K562 (cell line): ENCODE data around the gene PHPT1. TPM values are rescaled to one million over a fixed set of nuclear protein-coding genes. Genes with fewer than 3 reads are reported as not detected.

ENCODE experiments used
- ARNT ChIP-seq, 2 experiments: fragments of 450-650 bp; IDR thresholded peaks; 2 replicates each; pipeline ENCODE4 v1.6.1; 2016; ENCODE audit warnings: mild to moderate bottlenecking in 1 of 2
- ASH1L ChIP-seq: fragments of 450-650 bp; IDR thresholded peaks from 2 replicates; pipeline ENCODE4 v1.6.1; 2018; ENCODE audit warnings: borderline replicate concordance, mild to moderate bottlenecking, low read depth; ENCODE audit not compliant: partially characterized antibody
- CBX5 ChIP-seq: IDR thresholded peaks from 2 replicates; pipeline ENCODE4 v1.6.1; 2014; ENCODE audit warnings: low read depth, borderline replicate concordance
- CEBPG ChIP-seq, 3 experiments: fragments of 200-800 bp in 1 of 3; sonication (Bioruptor generic) in 1 of 3; sonication (generic) in 1 of 3; formaldehyde crosslinking in 1 of 3; IDR thresholded peaks in 2 of 3; conservative IDR thresholded peaks in 1 of 3; 2 replicates each; pipeline versions ENCODE4 v1.6.1 to v1.8.0; 2016 to 2022; ENCODE audit warnings: missing compliant biosample characterization in 2 of 3, missing genetic modification characterization in 2 of 3, mild to moderate bottlenecking in 1 of 3, missing genetic modification reagents in 1 of 3
- CREB1 ChIP-seq, 2 experiments: sonication (generic) in 1 of 2; formaldehyde crosslinking in 1 of 2; IDR thresholded peaks; 2 replicates each; pipeline versions ENCODE4 v1.6.1 to v1.8.0; 2012 to 2022; ENCODE audit warnings: inconsistent platforms in 1 of 2, mild to moderate bottlenecking in 1 of 2, missing genetic modification reagents in 1 of 2, moderate library complexity in 1 of 2
- GABPB1 ChIP-seq: sonication (generic); formaldehyde crosslinking; IDR thresholded peaks from 2 replicates; pipeline ENCODE4 v1.8.0; 2022; ENCODE audit warnings: mild to moderate bottlenecking, missing genetic modification reagents
- IRF2 ChIP-seq: sonication (generic); formaldehyde crosslinking; IDR thresholded peaks from 2 replicates; pipeline ENCODE4 v1.8.1; 2022; ENCODE audit warnings: mild to moderate bottlenecking, missing genetic modification reagents
- MED1 ChIP-seq: sonication (generic); formaldehyde crosslinking; IDR thresholded peaks from 2 replicates; pipeline ENCODE4 v1.8.1; 2023; ENCODE audit warnings: missing genetic modification reagents, borderline replicate concordance
- MXI1 ChIP-seq: IDR thresholded peaks from 2 replicates; pipeline ENCODE4 v1.6.1; 2011; ENCODE audit warnings: low read depth, mild to moderate bottlenecking, improper control_type of control experiment, low read length
- NR2F6 ChIP-seq: fragments of 450-650 bp; formaldehyde crosslinking; IDR thresholded peaks from 2 replicates; pipeline ENCODE4 v1.4.0; 2020; ENCODE audit warnings: mild to moderate bottlenecking
- NUFIP1 ChIP-seq: fragments of 450-650 bp; IDR thresholded peaks from 2 replicates; pipeline ENCODE4 v1.6.1; 2018; ENCODE audit not compliant: partially characterized antibody
- POLR2AphosphoS2 ChIP-seq: IDR thresholded peaks from 2 replicates; pipeline ENCODE4 v1.6.1; 2012; ENCODE audit warnings: low read length, improper control_type of control experiment
- PTBP1 ChIP-seq: fragments of 200-400 bp; formaldehyde crosslinking; IDR thresholded peaks from 2 replicates; pipeline ENCODE4 v1.6.1; 2017; ENCODE audit warnings: low read depth, low read length
- RBM17 ChIP-seq: fragments of 200-400 bp; formaldehyde crosslinking; IDR thresholded peaks from 2 replicates; pipeline ENCODE4 v1.6.1; 2017; ENCODE audit warnings: low read depth, mild to moderate bottlenecking, low read length, borderline replicate concordance
- RFX5 ChIP-seq: IDR thresholded peaks from 2 replicates; pipeline ENCODE4 v1.6.1; 2011; ENCODE audit warnings: low read depth, mild to moderate bottlenecking, improper control_type of control experiment, low read length
- SAFB ChIP-seq: fragments of 200-400 bp; formaldehyde crosslinking; IDR thresholded peaks from 2 replicates; pipeline ENCODE4 v1.6.1; 2017; ENCODE audit warnings: low read depth, low read length, borderline replicate concordance
- SRSF9 ChIP-seq: fragments of 200-400 bp; formaldehyde crosslinking; IDR thresholded peaks from 2 replicates; pipeline ENCODE4 v1.6.1; 2017; ENCODE audit warnings: low read depth, low read length, borderline replicate concordance
- THRAP3 ChIP-seq: fragments of 450-650 bp; IDR thresholded peaks from 2 replicates; pipeline ENCODE4 v1.6.1; 2016; ENCODE audit warnings: mild to moderate bottlenecking, inconsistent platforms, borderline replicate concordance
- UBTF ChIP-seq, 2 experiments: IDR thresholded peaks; 2 replicates each; pipeline ENCODE4 v1.6.1; 2012; ENCODE audit warnings: improper control_type of control experiment in 2 of 2, low read depth in 2 of 2, low read length in 2 of 2, borderline replicate concordance in 1 of 2
- ZBTB1 ChIP-seq: sonication (generic); formaldehyde crosslinking; IDR thresholded peaks from 2 replicates; pipeline ENCODE4 v1.8.1; 2023; ENCODE audit warnings: missing genetic modification reagents, low read depth, mild to moderate bottlenecking, borderline replicate concordance
- ZC3H11A ChIP-seq: IDR thresholded peaks from 2 replicates; pipeline ENCODE4 v1.6.1; 2012; ENCODE audit warnings: low read depth, low read length, improper control_type of control experiment
- ZC3H4 ChIP-seq: sonication (generic); formaldehyde crosslinking; IDR thresholded peaks from 2 replicates; pipeline ENCODE4 v1.9.0; 2021; ENCODE audit warnings: missing genetic modification reagents, borderline replicate concordance
- ZNF197 ChIP-seq: fragments of 200-800 bp; sonication (Bioruptor generic); IDR thresholded peaks from 2 replicates; pipeline ENCODE4 v1.6.1; 2016; ENCODE audit warnings: low read depth, missing genetic modification characterization, missing compliant biosample characterization
- ZNF263 ChIP-seq: sonication (generic); formaldehyde crosslinking; IDR thresholded peaks from 2 replicates; pipeline ENCODE4 v1.8.0; 2022; ENCODE audit warnings: mild to moderate bottlenecking, missing genetic modification reagents, borderline replicate concordance
- ZNF507 ChIP-seq: conservative IDR thresholded peaks from 2 replicates; pipeline ENCODE4 v1.6.1; 2017; ENCODE audit warnings: missing genetic modification characterization, missing compliant biosample characterization
- ZNF57 ChIP-seq: fragments of 450-650 bp; formaldehyde crosslinking; IDR thresholded peaks from 2 replicates; pipeline ENCODE4 v1.4.0; 2020; ENCODE audit warnings: mild to moderate bottlenecking, moderate library complexity
- ZNF668 ChIP-seq: fragments of 250-450 bp; sonication (Bioruptor Pico); IDR thresholded peaks from 2 replicates; pipeline ENCODE4 v1.8.0; 2022; ENCODE audit warnings: mild to moderate bottlenecking, inconsistent platforms
- ZSCAN32 ChIP-seq: fragments of 450-650 bp; formaldehyde crosslinking; IDR thresholded peaks from 2 replicates; pipeline ENCODE4 v1.4.0; 2020; ENCODE audit warnings: mild to moderate bottlenecking, moderate library complexity
- polyA plus RNA-seq, 8 experiments: library from polyadenylated mRNA; depleted of rRNA in 4 of 8; stranded (reverse) in 5 of 8; unstranded in 3 of 8; fragments of >200 nt; fragmentation: Nextera tagmentation in 2 of 8; fragmentation: Illumina TruSeq in 1 of 8; extraction: Ambion mirVana in 2 of 8; extraction: Trizol in 1 of 8; gene quantifications; 2 replicates each; pipeline versions ENCODE4 v1.2.1 to v1.2.3, GENCODE V29; 2011 to 2014; ENCODE audit warnings: inconsistent platforms in 1 of 8, missing spikeins in 1 of 8
- total RNA-seq, 7 experiments: library from RNA; depleted of rRNA in 6 of 7; stranded (reverse); fragments of >200 nt in 6 of 7; fragmentation: Illumina TruSeq in 2 of 7; extraction: Trizol in 2 of 7; gene quantifications; 2 replicates each; pipeline versions ENCODE4 v1.2.1 to v1.2.3, GENCODE V29; 2011 to 2021; ENCODE audit warnings: low replicate concordance in 1 of 7

PHPT1 gene
- total and polyA plus RNA-seq, 9 of the 15 experiments (the other 6 are each of a cell fraction or from before 2014, with no cell fraction given): 20.9 to 166 (median 129) TPM

DNA sequence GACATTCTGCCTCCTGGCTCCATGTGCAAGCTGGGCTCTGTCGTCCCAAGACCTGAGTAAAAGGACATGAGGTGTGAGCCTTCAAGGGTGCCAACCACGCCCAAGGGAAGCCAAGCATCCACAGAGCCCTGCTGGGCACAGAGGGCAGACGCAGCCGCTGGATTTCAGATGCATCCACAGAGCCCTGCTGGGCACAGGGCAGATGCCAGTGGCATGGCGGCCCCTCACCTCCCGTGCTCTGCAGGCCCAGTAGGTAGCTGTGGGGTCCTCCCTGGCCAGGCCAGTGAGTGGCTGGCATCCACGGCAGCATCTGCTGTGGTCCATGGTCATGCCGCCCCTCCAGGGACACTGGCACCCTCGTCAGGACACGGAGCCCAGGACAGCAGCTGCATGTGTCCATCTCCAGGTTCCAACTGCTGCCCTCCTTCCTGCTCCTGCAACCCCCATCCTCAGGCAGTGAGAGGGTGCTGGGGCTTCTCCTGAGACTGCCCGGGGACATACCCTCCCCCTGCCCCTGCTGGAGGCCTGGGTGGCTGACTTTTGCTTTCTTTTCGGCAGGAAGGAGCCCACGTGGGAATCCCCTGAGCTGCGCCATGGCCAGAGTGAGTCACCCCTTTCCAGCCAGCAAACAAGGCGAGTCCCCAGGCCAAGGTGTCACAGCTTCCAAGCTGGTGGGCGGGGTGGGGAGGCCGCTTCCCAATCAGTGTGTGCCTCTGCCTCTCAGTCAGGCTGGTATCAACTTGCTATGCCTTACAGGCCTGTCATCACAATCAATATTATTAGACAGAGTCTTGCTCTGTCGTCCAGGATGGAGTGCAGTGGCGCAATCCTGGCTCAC, 33.1 kb downstream of the PHPT1 start (continued):
- TF ChIP-seq MED1 (CRISPR knock-in tag): no peak
- TF ChIP-seq ZNF197 (CRISPR knock-in tag): no peak
- no peak for TF ChIP-seq POLR2AphosphoS2
- peak; percentile 73 for TF ChIP-seq CEBPG (CRISPR knock-in tag; IDR thresholded peaks at IDR 0.05)
- 0 out of 4 replicates have a peak, but pooled peaks of 1 of the 2 experiments have one; percentile 46 for TF ChIP-seq CEBPG (tag; conservative IDR thresholded peaks at IDR 0.05 in 1 of 2, IDR thresholded peaks at IDR 0.05 in 1 of 2)
- no peak for TF ChIP-seq IRF2 (CRISPR knock-in tag)
- TF ChIP-seq CBX5: no peak
- no peak for TF ChIP-seq UBTF (IDR thresholded peaks at IDR 0.05; ENCODE audit: borderline replicate concordance in 1 of 2, low read depth in 2 of 2, low read length in 2 of 2)
- TF ChIP-seq PTBP1: no peak
- TF ChIP-seq ZBTB1: no peak
- no peak for TF ChIP-seq ZSCAN32 (CRISPR knock-in tag)
- no peak for TF ChIP-seq THRAP3
- no peak for TF ChIP-seq ZNF668 (CRISPR knock-in tag)
- no peak for TF ChIP-seq MXI1
- TF ChIP-seq SRSF9: no peak
- no peak for TF ChIP-seq ZNF263
- no peak for TF ChIP-seq ZNF57 (CRISPR knock-in tag)
- TF ChIP-seq CREB1 (IDR thresholded peaks at IDR 0.05): no peak
- 0 out of 2 replicates have a peak, but pooled peaks have one; percentile 35 for TF ChIP-seq CREB1 (CRISPR knock-in tag; IDR thresholded peaks at IDR 0.05)
- TF ChIP-seq ZC3H11A: no peak
- no peak for TF ChIP-seq ZNF507 (tag)
- no peak for TF ChIP-seq RBM17
- no peak for TF ChIP-seq ZC3H4
- TF ChIP-seq ARNT (IDR thresholded peaks at IDR 0.05): no peak
- no peak for TF ChIP-seq RFX5
- TF ChIP-seq GABPB1: peak; percentile 64; the same call in 1 of the 2 replicates
- no peak for TF ChIP-seq NUFIP1
- no peak for TF ChIP-seq ASH1L
- 0 out of 2 replicates have a peak, but pooled peaks have one; percentile 25 for TF ChIP-seq NR2F6 (CRISPR knock-in tag)
- no peak for TF ChIP-seq SAFB
